Medulla oblongata (tissue), 1 donor: Measurements from ENCODE around the gene MCTP2.

ENCODE experiments used
- DNase-seq: peaks from one replicate; pipeline ENCODE4 v3.0.0-alpha.2; 2015; ENCODE audit errors: extremely low spot score

MCTP2 gene, protein sequence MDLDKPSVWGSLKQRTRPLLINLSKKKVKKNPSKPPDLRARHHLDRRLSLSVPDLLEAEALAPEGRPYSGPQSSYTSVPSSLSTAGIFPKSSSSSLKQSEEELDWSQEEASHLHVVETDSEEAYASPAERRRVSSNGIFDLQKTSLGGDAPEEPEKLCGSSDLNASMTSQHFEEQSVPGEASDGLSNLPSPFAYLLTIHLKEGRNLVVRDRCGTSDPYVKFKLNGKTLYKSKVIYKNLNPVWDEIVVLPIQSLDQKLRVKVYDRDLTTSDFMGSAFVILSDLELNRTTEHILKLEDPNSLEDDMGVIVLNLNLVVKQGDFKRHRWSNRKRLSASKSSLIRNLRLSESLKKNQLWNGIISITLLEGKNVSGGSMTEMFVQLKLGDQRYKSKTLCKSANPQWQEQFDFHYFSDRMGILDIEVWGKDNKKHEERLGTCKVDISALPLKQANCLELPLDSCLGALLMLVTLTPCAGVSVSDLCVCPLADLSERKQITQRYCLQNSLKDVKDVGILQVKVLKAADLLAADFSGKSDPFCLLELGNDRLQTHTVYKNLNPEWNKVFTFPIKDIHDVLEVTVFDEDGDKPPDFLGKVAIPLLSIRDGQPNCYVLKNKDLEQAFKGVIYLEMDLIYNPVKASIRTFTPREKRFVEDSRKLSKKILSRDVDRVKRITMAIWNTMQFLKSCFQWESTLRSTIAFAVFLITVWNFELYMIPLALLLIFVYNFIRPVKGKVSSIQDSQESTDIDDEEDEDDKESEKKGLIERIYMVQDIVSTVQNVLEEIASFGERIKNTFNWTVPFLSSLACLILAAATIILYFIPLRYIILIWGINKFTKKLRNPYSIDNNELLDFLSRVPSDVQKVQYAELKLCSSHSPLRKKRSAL

DNA sequence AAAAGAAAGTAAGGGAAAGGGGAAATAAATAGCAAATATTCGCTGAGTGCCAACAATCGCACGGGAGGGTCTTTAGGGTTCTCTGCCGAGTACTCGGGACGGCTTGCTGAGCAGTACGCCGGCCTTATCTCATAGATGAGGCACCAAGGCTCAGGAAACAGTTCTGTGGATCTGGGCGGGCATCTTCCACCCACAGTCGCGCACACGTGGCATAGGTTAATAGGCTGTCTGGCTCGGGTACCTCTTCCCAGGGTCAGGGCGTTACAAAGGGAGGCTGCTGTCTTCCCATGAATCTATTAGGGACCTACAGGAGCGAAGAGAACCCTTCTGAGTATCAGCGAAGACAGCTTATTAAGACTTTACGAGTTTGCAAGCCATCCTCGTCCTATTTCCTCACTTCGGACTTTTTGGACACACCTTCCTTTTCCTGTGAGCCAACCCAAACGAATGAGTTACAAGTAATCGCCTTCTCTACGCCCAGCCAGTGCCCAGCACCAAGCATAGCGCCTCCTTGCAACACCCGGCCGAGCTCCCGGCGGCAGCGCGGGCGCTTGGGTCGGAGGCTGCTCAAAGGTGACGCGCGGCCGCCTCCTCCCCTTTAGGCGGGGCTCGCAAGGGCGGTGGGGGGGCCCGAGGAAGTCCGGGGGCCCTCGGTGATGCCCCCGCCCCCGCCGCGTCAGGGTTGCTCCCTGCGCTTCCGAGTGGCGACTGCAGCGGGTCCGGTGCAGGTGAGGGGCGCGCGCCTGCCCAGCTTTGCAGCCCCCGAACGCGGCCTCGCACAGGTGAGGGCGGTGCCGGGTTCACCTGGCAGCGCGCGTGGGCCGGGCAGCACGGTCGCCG is at the start of gene MCTP2:
MCTP2 (plus strand) TSS at position 679 of the 840 bp plus-strand sequence. CDS start 66,705 bp downstream, outside the sequence.
- DNase-seq: no peak

DNA sequence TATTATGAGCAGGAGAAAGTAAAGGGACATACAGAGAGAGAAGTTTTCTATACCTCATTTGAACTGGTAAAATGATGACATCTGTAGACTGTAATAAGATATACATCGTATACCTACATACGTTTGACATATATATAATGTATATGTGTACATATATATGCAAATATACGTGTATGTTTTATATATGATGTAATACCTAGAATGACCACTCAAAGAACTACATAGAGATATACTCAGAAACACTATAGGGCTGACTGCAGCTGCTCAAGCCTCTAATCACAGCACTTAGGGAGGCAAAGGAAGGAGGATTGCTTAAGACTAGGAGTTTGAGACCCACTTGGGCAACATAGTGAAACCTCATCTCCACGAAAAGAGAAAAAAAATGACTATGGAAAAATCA is 48.5 kb upstream of the MCTP2 start:
- no peak for DNase-seq

DNA sequence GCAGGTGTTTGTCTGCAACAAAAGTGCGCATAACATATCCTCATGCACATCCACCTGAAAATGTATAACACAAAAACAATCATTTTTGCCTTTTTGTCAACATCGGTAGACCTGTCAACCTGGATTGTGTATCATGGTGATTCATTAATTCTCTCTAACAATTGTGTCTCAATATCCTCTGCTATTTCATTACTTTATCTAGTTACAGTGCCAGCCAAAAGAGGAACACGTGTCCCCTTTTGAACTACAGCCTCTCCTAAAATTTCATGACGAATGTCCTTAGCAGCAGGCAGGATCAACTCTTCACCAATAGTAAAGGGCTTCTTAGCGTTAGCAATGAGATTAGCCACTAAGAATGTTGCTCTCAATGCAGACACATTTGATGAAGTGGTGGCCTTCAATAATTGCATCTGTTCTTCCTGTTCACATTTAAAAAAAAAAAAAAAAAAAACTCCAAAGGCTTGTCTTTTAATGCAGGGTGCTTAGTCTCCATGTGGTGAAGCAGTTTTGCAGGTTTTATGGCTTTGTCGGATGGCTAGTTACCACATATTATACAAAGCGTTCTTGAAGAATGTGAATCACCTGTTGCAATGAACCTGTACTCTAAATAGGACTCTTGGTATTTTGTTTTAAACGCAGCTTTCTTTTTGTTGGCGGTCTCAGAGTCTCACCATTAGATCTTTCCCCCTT is 45.7 kb upstream of the MCTP2 start:
- no peak for DNase-seq

DNA sequence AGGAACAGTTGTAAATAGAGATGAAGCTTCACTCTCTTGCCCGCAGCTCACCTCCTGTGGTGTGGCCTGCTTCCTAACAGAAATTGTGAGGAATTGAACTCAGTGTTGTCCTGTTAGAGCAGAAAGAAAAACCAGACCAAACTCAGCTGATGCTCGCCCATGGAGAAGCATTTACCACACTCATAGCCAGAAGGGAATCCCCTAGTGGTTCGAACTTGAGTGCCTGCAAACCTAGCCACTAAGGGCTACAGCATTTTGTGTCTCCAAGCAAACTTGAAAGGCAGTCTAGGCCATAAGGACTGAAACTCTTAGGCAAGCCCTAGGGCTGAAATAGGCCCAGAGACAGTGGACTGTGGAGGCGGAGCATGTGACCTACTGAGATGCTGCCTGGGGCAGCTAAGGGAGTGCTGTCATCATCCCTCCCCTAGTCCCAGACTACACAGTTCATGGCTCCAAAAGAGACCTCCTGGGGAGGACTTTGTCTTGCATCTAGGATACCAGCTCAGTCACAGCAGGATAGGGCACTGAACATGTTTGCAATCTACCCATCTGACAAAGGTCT is 44.5 kb upstream of the MCTP2 start:
- no peak for DNase-seq

DNA sequence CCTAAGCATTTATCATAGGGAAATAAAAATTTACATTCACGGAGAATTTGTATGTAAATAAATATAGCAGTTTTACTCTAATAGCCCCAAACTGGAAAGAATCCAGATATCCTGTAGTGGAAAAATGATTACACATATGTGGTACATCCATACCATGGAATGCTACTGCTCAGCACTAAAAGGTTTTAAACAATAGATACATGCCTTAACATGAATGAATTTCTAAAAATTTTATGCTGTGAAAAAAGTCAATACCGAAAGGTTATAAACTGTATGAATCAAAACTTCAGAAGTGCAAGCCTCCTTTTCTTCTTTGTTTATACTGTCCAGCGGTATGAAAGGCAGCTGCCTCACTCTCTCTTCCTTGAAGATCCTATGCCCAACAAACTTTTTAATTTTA is 37.5 kb upstream of the MCTP2 start:
- no peak for DNase-seq

DNA sequence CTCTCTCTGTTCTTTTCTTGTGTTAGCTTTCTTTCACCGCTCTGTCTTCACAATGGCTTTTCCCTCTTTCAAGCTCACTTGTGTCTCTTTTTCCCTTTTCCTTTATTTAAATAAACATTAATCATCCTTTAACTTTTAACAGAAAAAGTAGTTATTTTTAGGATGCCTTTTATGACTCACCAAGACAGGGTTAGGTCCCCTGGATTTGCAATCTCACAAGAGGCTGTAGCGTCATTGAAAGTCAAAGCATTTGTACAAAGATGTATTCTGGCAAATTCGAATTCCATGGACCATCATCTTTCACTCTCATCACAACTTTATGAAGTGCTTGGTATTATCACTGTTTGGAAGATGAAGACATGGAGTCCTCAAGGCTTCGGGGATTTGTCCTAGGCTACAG is 34.8 kb upstream of the MCTP2 start:
- DNase-seq: no peak

DNA sequence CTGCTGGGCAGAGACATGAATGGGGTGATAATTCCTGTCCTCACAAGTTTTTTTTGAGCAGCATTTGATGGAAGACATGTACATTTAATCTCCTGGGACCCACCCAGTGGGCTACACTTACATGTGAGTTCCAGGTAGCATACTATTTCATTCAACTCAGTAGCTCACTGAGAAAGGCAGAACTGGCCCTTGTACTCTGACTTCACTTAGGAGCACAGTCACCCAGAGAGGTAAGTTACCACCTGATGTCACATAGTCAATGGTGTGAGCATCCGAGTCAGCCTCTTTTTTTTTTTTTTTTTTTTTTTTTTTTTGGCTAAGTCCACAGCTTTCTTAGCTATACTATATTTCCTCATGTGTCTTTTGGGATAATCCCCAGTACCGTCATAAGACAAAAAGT is 32.7 kb upstream of the MCTP2 start:
- no peak for DNase-seq

DNA sequence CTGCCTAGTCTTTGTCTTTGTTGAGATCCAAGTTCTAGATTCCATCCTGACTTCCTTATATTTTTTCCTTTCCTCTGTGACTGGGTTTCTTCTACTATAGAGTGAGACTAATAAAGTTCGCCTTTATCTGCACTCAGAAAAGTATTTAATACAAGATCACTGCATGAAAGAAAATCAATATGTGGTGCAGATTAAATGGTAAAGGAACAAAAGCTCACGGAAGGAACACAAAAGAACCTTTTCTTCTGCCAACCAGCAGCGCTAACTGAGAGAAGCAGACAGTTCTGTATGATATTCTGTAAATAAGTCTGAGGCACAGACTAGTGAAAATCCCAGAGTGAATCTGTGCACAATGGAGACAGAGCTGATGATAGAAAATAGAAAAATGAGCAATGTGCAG is 31.6 kb upstream of the MCTP2 start:
- no peak for DNase-seq

DNA sequence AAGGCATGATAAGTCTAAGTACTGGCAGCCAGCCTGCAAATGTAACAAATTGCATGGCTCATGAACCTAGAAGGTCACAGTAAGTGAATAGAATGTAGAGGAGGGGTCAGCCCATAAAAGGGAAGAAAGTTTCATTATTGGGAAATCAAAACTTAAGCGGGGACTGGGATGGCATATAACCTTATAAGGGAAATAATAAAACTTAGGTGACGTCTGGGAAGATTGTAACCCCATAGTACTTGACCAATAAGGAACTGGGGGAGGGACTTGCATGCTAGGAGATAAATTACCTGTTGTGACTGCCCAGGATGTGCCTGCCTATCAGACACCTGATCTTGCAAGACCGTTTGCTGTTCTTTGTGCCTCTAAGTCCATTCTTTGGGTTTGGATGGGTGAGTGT is 28.1 kb upstream of the MCTP2 start:
- no peak for DNase-seq

DNA sequence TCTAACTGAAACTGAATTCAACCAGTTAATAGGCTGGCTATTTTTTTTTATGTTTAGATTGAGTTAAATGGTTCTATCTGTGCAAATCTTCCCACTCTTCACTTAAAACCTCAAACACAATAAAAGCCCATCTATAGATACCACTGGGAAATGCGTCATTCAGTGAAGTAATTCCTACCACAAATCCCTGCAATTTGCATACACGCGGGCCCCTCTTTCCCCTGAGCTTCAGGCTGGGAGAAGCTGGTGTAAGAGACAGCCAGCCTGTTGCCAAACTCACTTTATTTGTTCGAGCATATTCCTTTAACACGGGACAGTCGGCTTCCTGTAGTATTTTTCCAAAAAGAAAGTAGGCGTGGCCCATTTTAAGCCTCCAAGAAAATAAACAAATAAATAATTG is 26.0 kb upstream of the MCTP2 start:
- DNase-seq: no peak

DNA sequence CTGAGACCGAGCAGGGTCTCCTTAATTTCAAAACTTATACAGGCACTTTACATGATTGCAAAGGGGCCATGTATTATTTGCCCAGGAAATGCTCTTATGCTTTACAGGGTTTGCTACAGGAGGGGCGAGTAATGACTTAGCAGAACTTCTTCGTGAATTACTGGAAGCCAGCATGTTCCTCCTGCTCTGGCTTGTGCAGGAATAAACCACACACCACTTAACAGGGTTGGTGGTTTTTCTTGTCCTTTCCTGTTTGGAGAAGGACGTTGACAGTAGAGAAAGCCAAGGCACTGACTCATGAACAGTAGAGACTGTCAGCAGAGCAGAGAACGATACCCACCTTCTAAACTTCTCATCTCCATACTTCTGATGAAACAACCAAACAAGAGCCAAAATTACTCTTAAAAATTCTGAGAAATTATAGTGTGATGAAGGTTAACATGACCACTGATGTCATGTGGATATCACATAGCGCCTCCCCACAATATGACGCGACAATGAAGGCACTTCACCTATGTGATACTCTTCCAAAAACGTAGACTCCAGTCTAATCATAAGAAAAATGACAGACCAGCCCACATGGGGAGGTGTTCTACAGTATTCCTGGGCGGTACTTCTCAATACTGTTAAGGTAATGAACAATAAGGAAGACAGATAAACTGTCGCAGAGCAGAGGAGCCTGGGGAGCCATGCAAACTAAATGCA is 24.7 kb upstream of the MCTP2 start:
- no peak for DNase-seq

DNA sequence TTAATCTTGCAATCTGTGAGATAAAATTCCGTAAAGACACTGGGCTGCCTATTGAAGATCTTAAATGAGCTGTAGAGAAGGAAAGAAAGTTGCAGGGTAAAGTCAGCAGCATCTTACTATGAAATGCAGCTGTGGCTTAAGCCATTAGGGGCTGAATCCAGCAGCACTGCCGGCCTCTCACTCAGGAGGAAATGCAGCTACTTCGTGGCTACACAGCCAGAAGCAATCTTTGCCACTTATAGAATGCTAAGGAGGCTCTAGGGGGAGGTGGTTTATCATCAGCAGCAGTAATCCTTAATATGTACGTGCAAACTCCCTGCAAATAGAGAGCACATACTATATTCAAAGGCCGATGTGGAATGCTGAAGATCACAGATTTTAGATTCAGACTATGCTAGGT is 19.1 kb upstream of the MCTP2 start:
- no peak for DNase-seq

DNA sequence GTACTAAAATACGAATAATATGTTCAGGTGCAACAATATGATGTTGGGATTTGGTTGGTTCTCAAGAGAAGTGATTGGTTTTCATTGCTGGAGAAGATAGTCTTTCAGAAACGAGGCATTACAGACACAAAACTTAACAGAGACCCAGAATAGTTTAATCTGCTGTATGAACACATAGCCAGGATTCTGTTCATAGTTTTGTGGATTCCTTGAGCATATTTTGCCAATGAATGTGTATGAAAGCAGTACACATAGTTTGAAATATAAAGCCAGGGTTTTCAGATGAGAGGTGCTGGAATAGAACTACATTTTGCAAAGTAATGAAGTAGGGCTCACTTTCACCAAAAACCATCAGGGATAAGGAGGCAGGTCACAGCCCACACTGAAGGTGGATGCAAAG is 5.7 kb upstream of the MCTP2 start:
- no peak for DNase-seq

DNA sequence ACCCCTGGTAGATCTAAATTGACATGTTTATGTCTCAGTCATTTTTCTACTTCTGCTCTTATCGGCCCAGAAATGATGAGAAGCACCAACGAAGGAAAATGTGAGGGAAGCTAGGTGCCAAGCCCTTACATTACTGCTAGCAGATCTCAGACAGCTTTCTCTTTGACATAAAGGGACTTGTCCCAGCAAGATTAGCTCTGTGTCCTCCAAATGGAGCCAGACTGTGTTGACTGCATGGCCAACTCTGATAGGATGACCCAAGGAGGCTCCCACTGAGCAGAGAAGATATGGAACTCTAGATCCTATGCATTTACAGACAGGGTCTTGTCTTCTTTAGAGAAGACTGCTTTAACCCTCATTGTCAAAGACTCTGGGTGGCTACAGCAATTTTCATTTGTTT is 2.8 kb upstream of the MCTP2 start:
- DNase-seq: no peak

DNA sequence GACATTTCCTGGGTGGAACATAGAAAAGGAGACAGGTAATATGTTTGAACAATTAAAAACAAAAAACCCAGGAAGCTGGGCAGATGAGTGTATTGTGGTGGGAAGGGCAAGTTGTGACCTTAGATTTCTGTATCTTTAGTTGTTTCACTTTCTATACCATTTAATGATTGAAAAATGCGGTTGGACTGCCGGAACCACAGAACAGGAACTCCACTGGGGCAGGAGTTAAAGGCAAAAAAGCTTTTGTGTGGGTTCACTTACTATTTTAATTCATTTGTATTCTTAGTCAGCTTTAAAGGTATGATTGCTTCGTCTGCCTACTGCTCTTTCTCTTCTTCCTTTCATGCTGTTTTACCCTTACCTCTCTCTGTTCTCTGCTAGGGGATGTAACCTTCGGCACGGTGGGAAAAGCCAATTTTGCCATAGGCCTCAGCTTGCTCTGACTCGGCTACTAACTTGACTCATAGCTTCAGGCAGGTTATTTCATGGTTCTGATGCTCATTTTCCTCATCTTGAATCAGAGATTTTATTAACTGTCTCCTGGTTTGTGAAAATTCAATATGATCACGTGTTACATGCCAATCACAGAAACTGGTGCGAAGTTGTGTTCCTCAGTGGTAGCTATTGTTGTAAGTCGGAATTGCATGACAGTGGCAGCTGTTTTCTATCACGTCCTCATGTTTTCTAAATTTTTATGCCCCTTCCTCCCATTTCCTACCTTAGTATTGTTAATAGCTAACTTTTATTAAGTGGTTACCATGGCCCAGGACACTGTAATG is 1.6 kb upstream of the MCTP2 start:
- no peak for DNase-seq

DNA sequence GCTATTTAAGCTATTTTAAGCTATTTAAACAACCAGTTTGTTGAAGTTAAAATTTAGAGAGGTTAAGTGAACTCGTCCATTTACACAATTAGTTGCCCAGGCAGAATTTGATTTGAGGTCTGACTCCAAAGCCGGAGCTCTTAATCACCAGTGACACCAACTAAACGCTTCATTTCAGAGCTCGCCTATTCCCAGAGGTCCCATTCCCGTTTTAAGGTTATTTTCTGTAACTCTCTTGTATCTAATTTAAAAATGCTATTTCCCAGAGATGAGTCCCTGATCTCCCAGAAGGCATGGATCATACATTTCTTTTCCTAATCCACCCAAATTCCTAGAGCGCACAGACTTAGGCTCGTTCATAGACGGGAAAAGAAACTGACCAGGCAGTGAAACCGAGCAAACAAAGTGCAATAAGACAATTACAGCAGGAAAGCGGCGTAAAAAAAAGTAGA is 904 bp upstream of the MCTP2 start:
- no peak for DNase-seq

DNA sequence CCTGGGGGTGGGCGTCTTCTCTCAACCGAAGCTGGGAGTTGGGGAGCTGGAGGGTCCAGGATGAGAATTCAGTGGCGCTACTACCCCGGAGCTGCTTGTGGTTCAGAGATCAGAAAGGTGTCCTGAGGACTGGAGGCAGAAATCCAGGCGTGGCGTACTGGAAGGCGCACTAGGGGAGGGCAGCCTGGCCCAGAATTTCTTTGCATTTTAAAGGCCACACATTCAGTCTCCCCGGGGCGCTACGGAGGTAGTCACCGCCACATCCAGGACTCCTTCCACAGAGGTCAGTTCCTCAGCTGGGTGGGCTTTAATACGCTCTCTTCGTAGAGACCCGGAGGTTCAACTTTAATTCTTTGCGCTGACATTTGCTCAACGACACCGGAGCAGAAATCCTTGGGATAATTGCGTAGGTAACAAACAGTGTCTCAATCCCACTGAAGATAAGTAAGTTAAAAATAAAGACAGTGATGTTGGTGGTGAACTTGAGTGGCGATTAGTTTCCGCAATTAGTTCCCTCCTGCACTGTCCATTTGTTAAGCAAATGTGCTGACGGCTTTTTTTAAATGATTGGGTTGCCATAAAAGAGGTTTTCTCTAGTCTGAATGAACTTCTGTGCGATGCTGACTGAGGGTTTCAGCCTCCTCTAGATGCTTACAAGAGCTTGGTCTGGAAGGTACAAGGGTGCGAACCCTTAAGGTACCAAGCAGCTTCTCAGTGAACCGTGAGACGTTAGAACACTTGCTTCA is 535 bp downstream of the MCTP2 start:
- no peak for DNase-seq

DNA sequence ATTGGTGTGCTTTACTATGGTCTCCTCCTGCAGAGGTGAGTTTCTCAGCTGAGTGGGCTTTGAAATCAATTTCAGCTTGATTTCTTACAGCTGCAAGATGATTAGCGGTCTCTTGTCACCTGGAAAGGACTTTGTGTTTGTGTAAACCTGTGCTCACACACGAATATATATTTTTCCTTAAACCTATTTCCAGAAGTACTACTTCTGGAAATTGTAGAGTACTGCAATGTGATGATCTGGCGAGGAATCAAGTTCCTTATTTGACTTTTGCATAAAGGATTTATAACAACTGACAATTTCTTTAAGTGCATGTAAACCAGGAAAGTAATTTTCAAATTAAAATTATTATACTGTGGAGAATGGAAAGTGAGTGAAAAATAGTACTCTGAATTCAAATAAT is 2.1 kb downstream of the MCTP2 start:
- DNase-seq: no peak

DNA sequence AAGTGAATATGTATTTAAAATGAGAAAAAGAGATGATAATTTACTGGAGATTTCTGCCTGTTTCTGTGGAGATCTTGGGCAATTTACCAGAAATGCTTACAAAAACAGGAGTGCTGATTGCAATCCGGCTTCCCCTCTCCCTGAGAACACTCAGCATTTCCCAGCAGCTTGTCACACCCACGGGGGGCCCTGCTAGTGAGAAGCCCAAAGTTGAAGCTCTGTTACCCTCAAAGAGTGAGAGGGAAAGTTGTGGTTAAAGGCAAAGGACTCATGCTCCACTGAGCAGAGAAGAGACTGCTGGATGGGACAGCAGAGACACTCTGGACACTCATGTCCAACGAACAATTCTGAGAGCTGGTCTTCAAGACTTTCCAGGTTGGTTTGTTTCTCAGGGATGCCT is 2.9 kb downstream of the MCTP2 start:
- no peak for DNase-seq
